Activated T-helper 1 cell treated with anti-CD3 and anti-CD28 coated beads, Interleukin-12 subunit alpha, Interleukin-12 subunit beta, Interleukin-2, Interleukin-4 antibody, amounts not matched to agents 30 ng/mL and 10 ng/mL and 1 ng/mL, durations not matched to agents 14 hours and 24 hours and 36 hours (primary cell): ENCODE measurements around the gene PIP5K1B. TPM values are rescaled to one million over a fixed set of nuclear protein-coding genes. Genes with fewer than 3 reads are reported as not detected.

Experiments used
- DNase-seq: peaks from one replicate; pipeline ENCODE4 v3.0.0; 2021; ENCODE audit warnings: low spot score
- H3K27ac Mint-ChIP-seq: one replicate; pipeline ENCODE4 v1.8.0; 2021; ENCODE audit warnings: mild to moderate bottlenecking, mixed read lengths
- H3K27me3 Mint-ChIP-seq: one replicate; pipeline ENCODE4 v1.8.0; 2022; ENCODE audit warnings: mild to moderate bottlenecking, moderate library complexity, mixed read lengths; ENCODE audit not compliant: insufficient read depth
- H3K36me3 Mint-ChIP-seq: one replicate; pipeline ENCODE4 v1.8.0; 2021; ENCODE audit warnings: low read depth, mixed read lengths
- H3K4me1 Mint-ChIP-seq: one replicate; pipeline ENCODE4 v1.8.0; 2021; ENCODE audit warnings: low read depth, mixed read lengths
- H3K4me3 Mint-ChIP-seq: one replicate; pipeline ENCODE4 v1.8.0; 2021; ENCODE audit warnings: mild to moderate bottlenecking, moderate library complexity, mixed read lengths
- H3K9me3 Mint-ChIP-seq: one replicate; pipeline ENCODE4 v1.8.0; 2021; ENCODE audit warnings: mixed read lengths
- intact Hi-C: fragments of 100-400 bp; cut with micrococcal nuclease; formaldehyde crosslinking; loops from one replicate; pipeline ENCODE4 v1.15.1; 2024
- total RNA-seq: library from RNA; stranded (reverse); gene quantifications from 2 replicates; pipeline ENCODE4 v1.2.3, GENCODE V29; 2022

The PIP5K1B gene
- total RNA-seq: 77.4 and 78.5 TPM in 2 replicates

DNA sequence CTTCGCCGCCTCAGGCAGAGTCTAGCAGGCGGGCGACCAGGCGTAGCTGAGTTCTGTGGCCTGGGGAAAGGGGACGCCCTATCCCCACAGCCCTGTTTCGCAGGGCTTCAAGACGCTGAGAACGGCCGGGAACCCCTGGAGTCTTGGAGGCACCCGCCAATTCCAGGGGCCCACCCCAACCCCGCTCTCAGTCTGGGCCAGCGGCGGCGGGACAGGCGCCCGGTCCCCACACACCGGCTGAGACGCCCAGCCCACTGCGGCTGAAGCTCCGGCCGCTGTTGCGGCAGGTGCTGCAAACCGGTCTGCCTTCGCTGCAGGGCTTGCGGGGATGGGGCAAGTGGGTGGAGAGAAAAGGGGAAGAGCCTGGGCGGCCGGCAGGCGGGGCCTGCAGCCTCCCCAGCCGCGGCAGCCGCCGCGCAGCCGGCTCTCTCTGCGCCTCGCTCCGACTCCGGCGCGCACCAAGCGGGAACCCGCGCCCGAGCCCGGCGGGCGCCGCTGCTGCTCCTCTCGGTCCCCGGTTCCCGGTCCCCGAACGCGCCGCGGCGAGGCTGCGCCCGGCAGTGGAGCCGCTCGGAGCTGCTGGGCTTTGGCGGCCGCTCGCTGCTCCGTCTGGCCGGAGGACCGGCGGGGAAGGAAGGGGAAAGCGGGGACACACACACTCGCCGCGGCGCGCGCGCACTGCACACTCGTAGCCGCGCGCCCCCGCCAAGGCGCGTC lies at the start of gene PIP5K1B:
PIP5K1B (plus strand) TSS at position 427 of the 717 bp plus-strand sequence. CDS start 117,375 bp downstream, outside the sequence.
- peak within 1 kb of the TSS; percentile 85 for H3K4me3 Mint-ChIP-seq
- H3K36me3 Mint-ChIP-seq: peaks cover 16% of the 10 kb centered on the region
- H3K4me1 Mint-ChIP-seq: peaks cover 27% of the 10 kb centered on the region
- no peaks in the 10 kb centered on the region for H3K9me3 Mint-ChIP-seq
- H3K27ac Mint-ChIP-seq: peak within 1 kb of the TSS; percentile 81
- DNase-seq: peak; percentile 44
- H3K27me3 Mint-ChIP-seq: peaks cover 57% of the 10 kb centered on the region
- intact Hi-C loops: loop anchor here (1.0 to 5.0 kb wide), 7 partner anchors 22 to 322 kb away; no protein-coding TSS in a partner anchor

DNA sequence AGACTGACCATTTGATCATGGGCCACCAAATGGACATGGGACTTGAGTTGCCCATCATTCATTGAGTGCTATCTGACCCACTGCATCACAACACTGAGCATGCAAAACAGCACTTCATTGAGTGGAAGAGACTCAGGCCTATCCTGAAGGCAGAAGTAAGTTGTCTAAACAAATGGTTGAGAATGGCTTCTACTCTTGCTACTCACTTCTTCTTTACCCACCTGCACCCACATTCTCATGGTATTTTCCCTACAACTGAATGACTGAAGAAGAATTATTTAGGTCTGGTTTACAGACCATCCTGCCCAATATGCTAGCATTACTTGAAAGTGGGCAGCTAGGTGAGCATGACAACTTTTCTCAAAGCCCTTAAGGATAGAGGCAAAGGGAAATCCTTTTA lies 41.0 kb upstream of the PIP5K1B start:
- DNase-seq: no peak
- peaks cover 7% of the 10 kb centered on the region for H3K9me3 Mint-ChIP-seq
- H3K27ac Mint-ChIP-seq: no peak overlapping the region
- no peaks in the 10 kb centered on the region for H3K27me3 Mint-ChIP-seq
- peaks cover 7% of the 10 kb centered on the region for H3K4me1 Mint-ChIP-seq
- H3K36me3 Mint-ChIP-seq: no peaks in the 10 kb centered on the region
- intact Hi-C loops: no loop called here
- no peak overlapping the region for H3K4me3 Mint-ChIP-seq

DNA sequence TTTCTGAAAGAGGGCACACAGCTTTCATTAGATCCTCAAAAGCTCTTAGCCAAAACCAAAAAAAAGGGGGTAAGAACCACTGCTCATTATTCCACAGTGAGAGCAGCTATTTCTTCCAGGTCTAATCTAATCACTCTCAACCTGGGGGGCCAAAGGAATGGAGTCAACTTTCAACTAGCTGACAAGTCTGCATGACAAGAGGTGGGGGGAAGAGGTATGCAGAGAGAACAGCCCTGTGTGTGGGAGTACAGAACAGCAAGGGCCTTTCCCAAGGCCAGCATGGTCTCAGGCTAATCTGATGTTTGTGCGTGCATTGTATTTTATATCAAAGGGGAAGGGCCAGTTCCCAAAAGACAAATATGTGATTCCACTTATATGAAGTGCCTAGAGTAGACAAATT lies 36.9 kb upstream of the PIP5K1B start:
- no peak overlapping the region for H3K4me3 Mint-ChIP-seq
- no peak overlapping the region for H3K27ac Mint-ChIP-seq
- H3K27me3 Mint-ChIP-seq: no peaks in the 10 kb centered on the region
- H3K4me1 Mint-ChIP-seq: peaks cover 26% of the 10 kb centered on the region
- intact Hi-C loops: no loop called here
- no peaks in the 10 kb centered on the region for H3K9me3 Mint-ChIP-seq
- DNase-seq: no peak
- H3K36me3 Mint-ChIP-seq: no peaks in the 10 kb centered on the region

DNA sequence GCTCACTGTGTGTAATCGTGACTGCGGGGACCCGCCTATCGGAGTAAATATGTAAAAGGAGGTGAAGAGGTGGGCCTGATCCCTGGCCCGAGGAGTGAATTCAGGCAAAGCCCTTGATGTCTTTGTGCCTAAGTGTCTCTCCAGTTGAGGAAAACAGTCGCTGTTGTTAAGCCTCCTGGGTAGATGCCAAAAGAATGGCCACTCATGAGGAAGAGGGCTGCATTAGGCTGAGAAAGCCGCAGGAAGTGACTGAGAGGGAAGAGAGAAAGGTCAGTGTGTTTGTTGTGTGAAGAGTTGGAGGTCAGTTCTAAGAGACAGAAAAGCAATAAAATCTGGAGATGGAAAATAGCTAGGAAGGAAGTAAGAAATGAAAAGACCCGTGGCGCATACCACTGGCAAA lies 35.8 kb upstream of the PIP5K1B start:
- Mint-ChIP-seq H3K4me1 (peaks cover 26% of the 10 kb centered on the region), H3K27me3 (peaks cover 2% of the 10 kb centered on the region), H3K9me3 (no peaks in the 10 kb centered on the region), H3K27ac (no peak overlapping the region), H3K4me3 (no peak overlapping the region), H3K36me3 (no peaks in the 10 kb centered on the region)
- intact Hi-C loops: no loop called here
- no peak for DNase-seq

DNA sequence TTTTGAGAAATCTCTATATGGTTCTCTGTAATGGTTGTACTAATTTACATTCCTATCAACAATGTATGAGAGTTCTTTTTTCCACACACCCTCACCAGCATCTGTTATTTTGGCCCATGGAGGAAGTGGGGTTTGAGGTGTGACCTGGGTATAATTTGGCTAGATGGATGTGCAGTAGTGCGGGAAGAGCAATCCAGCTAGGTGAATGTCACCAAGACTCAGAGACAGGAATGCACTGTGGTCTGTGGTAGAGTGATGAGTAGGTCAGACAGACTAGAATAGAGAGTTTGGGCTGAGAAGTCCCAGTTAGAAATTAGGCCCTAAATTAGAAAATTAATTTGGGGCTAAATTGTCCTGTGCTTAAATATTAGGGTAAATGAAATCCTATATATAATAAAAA lies 32.8 kb upstream of the PIP5K1B start:
- H3K9me3 Mint-ChIP-seq: no peaks in the 10 kb centered on the region
- no peak overlapping the region for H3K4me3 Mint-ChIP-seq

DNA sequence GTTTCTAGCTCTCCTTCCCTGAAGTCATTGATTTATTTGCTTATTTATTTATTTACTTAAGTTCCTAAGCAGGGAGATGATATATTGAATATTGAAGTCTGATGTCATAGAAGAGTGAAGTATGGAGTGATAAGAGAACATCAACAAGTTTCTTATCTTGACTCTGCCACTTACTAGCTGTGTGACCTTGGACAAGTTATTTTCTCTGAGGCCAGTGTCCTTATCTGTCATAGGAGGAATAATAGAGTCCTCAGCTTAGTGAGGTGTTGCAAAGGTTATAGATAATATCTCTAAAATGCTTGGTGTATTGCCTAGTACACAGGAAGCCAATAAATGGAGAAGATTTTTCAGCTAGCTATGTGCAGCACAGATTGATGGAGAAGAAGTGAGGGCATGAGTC lies 32.4 kb upstream of the PIP5K1B start:
- no peaks in the 10 kb centered on the region for H3K9me3 Mint-ChIP-seq
- peaks cover 26% of the 10 kb centered on the region for H3K4me1 Mint-ChIP-seq
- H3K27ac Mint-ChIP-seq: peak overlapping the region; percentile 25
- DNase-seq: no peak
- intact Hi-C loops: no loop called here
- no peak overlapping the region for H3K4me3 Mint-ChIP-seq
- H3K36me3 Mint-ChIP-seq: no peaks in the 10 kb centered on the region
- H3K27me3 Mint-ChIP-seq: peaks cover 15% of the 10 kb centered on the region

More for the DNA sequence above, 32.8 kb upstream of the PIP5K1B start:
- peaks cover 26% of the 10 kb centered on the region for H3K4me1 Mint-ChIP-seq
- intact Hi-C loops: no loop called here
- no peaks in the 10 kb centered on the region for H3K36me3 Mint-ChIP-seq
- peak overlapping the region; percentile 50 for H3K27ac Mint-ChIP-seq
- no peak for DNase-seq
- H3K27me3 Mint-ChIP-seq: peaks cover 15% of the 10 kb centered on the region

GRCh38 chr9:68678430-68678829 lies 26.6 kb upstream of the PIP5K1B start:
- intact Hi-C loops: no loop called here
- Mint-ChIP-seq H3K4me1 (no peaks in the 10 kb centered on the region), H3K27ac (peak overlapping the region; percentile 24), H3K4me3 (no peak overlapping the region), H3K36me3 (peaks cover under 1% of the 10 kb centered on the region), H3K27me3 (peaks cover 17% of the 10 kb centered on the region), H3K9me3 (peaks cover under 1% of the 10 kb centered on the region)
- no peak for DNase-seq

DNA sequence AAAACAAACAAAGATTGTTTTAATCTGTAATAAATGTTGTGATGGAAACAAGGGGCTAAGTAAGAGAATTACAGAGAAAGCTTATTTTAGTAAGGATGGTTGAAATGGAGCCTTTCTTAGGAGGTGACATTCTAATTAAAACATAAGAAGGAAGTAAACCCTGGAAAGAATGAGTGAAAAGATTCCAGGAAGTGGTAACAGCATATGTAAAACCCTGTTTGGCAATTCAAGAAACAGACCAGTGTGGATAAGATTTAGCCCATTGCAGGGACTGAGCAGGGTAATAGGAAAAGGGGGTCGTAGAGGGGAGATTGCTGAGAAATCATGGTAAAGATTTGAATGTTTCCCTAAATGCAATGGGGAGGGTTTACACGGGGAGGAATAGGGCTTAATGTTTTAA lies 21.6 kb upstream of the PIP5K1B start:
- Mint-ChIP-seq H3K4me3 (peak overlapping the region; percentile 71), H3K27me3 (peaks cover 1% of the 10 kb centered on the region), H3K27ac (peak overlapping the region; percentile 95), H3K36me3 (peaks cover 2% of the 10 kb centered on the region), H3K9me3 (peaks cover 3% of the 10 kb centered on the region), H3K4me1 (peaks cover 11% of the 10 kb centered on the region)
- intact Hi-C loops: loop anchor here (1.0 kb wide), 4 partner anchors 8 to 265 kb away; partner anchors contain the start of gene PIP5K1B
- DNase-seq: no peak

GRCh38 chr9:68685213-68685612 lies 19.8 kb upstream of the PIP5K1B start:
- Mint-ChIP-seq H3K27ac (peak overlapping the region; percentile 24), H3K4me3 (no peak overlapping the region), H3K27me3 (no peaks in the 10 kb centered on the region), H3K36me3 (peaks cover 2% of the 10 kb centered on the region), H3K4me1 (peaks cover 11% of the 10 kb centered on the region), H3K9me3 (peaks cover 3% of the 10 kb centered on the region)
- DNase-seq: no peak
- intact Hi-C loops: no loop called here

- DNase-seq: no peak
- H3K36me3 Mint-ChIP-seq: peaks cover 2% of the 10 kb centered on the region
- no peak overlapping the region for H3K4me3 Mint-ChIP-seq
- intact Hi-C loops: loop anchor here (1.0 kb wide), 1 partner anchor 101 kb away; no protein-coding TSS in a partner anchor
- H3K27ac Mint-ChIP-seq: no peak overlapping the region
- H3K9me3 Mint-ChIP-seq: peaks cover 3% of the 10 kb centered on the region
- no peaks in the 10 kb centered on the region for H3K27me3 Mint-ChIP-seq
- H3K4me1 Mint-ChIP-seq: peaks cover 11% of the 10 kb centered on the region
Measured at GRCh38 chr9:68685770-68686169, 19.3 kb upstream of the PIP5K1B start.

- Mint-ChIP-seq H3K4me1 (peaks cover 9% of the 10 kb centered on the region), H3K9me3 (no peaks in the 10 kb centered on the region), H3K27me3 (peaks cover 13% of the 10 kb centered on the region), H3K27ac (no peak overlapping the region), H3K4me3 (no peak overlapping the region), H3K36me3 (no peaks in the 10 kb centered on the region)
- DNase-seq: no peak
- intact Hi-C loops: no loop called here
Measured at GRCh38 chr9:68690088-68690487, 15.0 kb upstream of the PIP5K1B start.

DNA sequence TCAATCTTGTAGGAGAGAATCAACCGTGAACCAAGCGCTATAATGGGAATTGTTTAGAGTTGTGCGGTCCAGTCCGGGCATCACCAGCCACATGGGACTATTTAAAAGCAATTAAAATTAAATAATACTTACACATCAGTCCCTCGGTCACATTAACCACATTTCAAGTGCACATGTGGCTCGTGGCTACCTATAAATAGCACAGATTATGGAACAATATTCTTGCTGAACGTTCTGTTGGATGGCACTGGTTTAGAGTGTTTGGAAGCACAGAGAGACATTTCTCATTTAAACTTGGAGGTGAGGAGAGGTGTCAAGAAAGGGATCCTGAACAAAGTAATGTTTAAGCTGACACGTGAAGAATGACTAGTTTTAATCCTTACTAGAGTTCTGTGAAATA lies 12.5 kb upstream of the PIP5K1B start:
- peaks cover 33% of the 10 kb centered on the region for H3K27me3 Mint-ChIP-seq
- no peak for DNase-seq
- H3K4me1 Mint-ChIP-seq: no peaks in the 10 kb centered on the region
- intact Hi-C loops: no loop called here
- H3K36me3 Mint-ChIP-seq: no peaks in the 10 kb centered on the region
- H3K4me3 Mint-ChIP-seq: no peak overlapping the region
- no peak overlapping the region for H3K27ac Mint-ChIP-seq
- H3K9me3 Mint-ChIP-seq: no peaks in the 10 kb centered on the region

- H3K27ac Mint-ChIP-seq: no peak overlapping the region
- no peaks in the 10 kb centered on the region for H3K4me1 Mint-ChIP-seq
- intact Hi-C loops: no loop called here
- H3K36me3 Mint-ChIP-seq: no peaks in the 10 kb centered on the region
- peaks cover 42% of the 10 kb centered on the region for H3K27me3 Mint-ChIP-seq
- H3K4me3 Mint-ChIP-seq: no peak overlapping the region
- no peaks in the 10 kb centered on the region for H3K9me3 Mint-ChIP-seq
- no peak for DNase-seq
Measured at GRCh38 chr9:68694125-68694524, 10.9 kb upstream of the PIP5K1B start.
